HG02610 (cell line): ENCODE results near the gene DPP4.

Experiments
- ATAC-seq: cut with Tn5 transposase; IDR thresholded peaks from one replicate; pipeline ENCODE4 v1.9.1; 2021; ENCODE audit warnings: mild to moderate bottlenecking, moderate library complexity; ENCODE audit not compliant: unreplicated experiment

The DPP4 gene

GRCh38 chr2:162073888-162074631 lies at the start of gene DPP4:
DPP4 (minus strand) TSS chr2:162074215; CDS start chr2:162073981, 234 bp downstream.
- peak; percentile 81 for ATAC-seq

GRCh38 chr2:162118166-162119031 lies 44.4 kb upstream of the DPP4 start:
- ATAC-seq = no peak

- no peak for ATAC-seq
Observed at GRCh38 chr2:162116352-162116751, 42.3 kb upstream of the DPP4 start.

GRCh38 chr2:162115076-162115475 lies 41.1 kb upstream of the DPP4 start:
- ATAC-seq = no peak

- no peak for ATAC-seq
Observed at GRCh38 chr2:162114271-162114670, 40.3 kb upstream of the DPP4 start.

GRCh38 chr2:162113776-162114168 lies 39.8 kb upstream of the DPP4 start:
- no peak for ATAC-seq

- no peak for ATAC-seq
Observed at GRCh38 chr2:162113088-162113775, 39.2 kb upstream of the DPP4 start.

- no peak for ATAC-seq
Observed at GRCh38 chr2:162111958-162112850, 38.2 kb upstream of the DPP4 start.

- no peak for ATAC-seq
Observed at GRCh38 chr2:162107361-162107901, 33.4 kb upstream of the DPP4 start.

- ATAC-seq = no peak
Observed at GRCh38 chr2:162106746-162107145, 32.7 kb upstream of the DPP4 start.

- no peak for ATAC-seq
Observed at GRCh38 chr2:162106146-162106551, 32.1 kb upstream of the DPP4 start.

GRCh38 chr2:162103443-162104009 lies 29.5 kb upstream of the DPP4 start:
- no peak for ATAC-seq

- no peak for ATAC-seq
Observed at GRCh38 chr2:162100579-162100978, 26.6 kb upstream of the DPP4 start.

- no peak for ATAC-seq
Observed at GRCh38 chr2:162099836-162100235, 25.8 kb upstream of the DPP4 start.

GRCh38 chr2:162092658-162093556 lies 18.9 kb upstream of the DPP4 start:
- ATAC-seq = no peak

GRCh38 chr2:162092008-162092390 lies 18.0 kb upstream of the DPP4 start:
- no peak for ATAC-seq

- ATAC-seq = no peak
Observed at GRCh38 chr2:162091325-162092007, 17.5 kb upstream of the DPP4 start.

GRCh38 chr2:162090109-162090508 lies 16.1 kb upstream of the DPP4 start:
- ATAC-seq = no peak
